ENCODE measurements around the gene ZNF423.

ZNF423 gene

DNA sequence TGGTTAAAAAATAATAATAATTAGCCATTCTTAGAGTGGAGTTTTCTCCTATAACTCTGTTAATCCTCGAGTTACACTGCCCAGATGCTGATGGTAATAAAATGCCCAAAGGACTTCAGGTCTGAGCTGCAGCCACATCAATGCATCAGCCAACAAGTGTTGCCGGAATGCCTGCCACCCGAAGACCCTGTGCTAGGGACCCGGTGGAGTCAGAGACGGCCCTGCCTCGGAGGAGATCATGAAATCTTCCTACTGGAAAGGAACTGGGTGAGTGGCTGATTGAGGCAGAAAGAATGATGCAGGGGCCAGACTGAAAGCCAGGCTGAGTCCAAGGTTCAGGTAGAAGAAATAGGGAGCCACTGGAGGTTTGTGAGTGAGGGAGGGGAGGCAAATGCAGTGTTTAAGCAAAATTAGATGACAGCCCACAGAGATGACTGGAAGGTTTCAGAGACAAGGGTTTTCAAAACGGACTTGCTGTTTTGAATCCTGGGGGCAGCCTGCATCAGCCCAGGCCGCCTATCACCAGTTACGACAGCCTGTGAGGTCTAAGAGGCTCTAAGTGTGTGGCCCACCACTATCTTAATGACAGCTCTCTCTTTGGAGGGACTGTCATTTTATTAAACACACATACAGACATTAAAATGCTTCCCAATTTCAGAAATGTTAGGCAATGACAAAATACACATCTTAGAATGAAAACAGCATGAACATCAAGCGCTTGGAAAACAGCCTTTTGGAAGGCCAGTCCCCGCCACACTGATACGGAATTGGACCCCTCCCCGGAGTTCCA is 100.0 kb downstream of the ZNF423 start:
- DNase-seq (ENCODE audit: extremely low read depth in 1 of 2, low read depth in 1 of 2): no peak

- DNase-seq (ENCODE audit: extremely low read depth in 1 of 2, low read depth in 1 of 2): no peak
These were observed 100.6 kb downstream of the ZNF423 start for GRCh38 chr16:49755313-49755620.

- no peak for DNase-seq (ENCODE audit: extremely low read depth in 1 of 2, low read depth in 1 of 2)
These were observed 101.2 kb downstream of the ZNF423 start for GRCh38 chr16:49754495-49755312.

- DNase-seq (ENCODE audit: extremely low read depth in 1 of 2, low read depth in 1 of 2): no peak
These were observed 105.4 kb downstream of the ZNF423 start for GRCh38 chr16:49750341-49751000.

- DNase-seq (ENCODE audit: extremely low read depth in 1 of 2, low read depth in 1 of 2): no peak
These were observed 106.1 kb downstream of the ZNF423 start for GRCh38 chr16:49749816-49750215.

GRCh38 chr16:49748322-49748721 is 107.6 kb downstream of the ZNF423 start:
- peak in 1 of 2 donors; percentile 14 for DNase-seq (ENCODE audit: extremely low read depth in 1 of 2, low read depth in 1 of 2)

GRCh38 chr16:49747654-49748053 is 108.3 kb downstream of the ZNF423 start:
- DNase-seq (ENCODE audit: extremely low read depth in 1 of 2, low read depth in 1 of 2): no peak

DNA sequence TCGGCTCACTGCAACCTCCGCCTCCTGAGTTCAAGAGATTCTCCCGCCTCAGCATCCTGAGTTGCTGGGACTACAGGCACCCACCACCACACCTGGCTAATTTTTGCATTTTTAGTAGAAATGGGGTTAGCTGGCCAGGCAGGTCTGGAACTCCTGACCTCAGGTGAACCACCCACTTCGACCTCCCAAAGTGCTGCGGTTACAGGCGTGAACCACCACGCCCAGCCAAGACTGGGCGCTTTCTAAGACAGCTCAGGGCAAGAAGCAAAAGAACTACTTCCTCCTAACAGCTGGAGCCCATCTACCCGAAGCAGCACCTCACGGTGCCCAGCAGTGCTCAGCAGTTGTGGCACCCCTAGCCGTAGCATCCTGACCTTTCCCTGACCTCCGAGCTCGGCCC is 109.4 kb downstream of the ZNF423 start:
- no peak for DNase-seq (ENCODE audit: extremely low read depth in 1 of 2, low read depth in 1 of 2)

DNA sequence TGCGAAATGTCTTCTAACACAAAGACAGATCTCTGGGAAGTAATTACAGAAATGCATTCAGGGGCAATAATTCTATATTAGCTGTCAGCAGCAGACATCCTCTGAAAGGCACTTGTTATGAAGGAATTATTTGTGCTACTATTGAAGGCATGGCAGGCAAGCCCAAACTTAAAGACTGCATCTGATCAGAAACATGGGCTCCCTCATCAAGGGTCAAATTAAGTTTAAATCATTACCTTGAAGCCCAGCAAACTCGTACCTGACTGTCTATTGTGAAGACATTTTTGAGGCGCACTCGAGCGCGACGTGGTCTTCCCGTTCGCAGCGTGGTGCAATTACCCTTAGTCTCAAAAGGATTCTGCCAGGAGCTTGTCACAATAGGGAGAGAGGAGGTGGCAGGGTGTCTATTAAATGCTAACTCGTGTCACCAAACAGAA is 110.6 kb downstream of the ZNF423 start:
- DNase-seq (ENCODE audit: extremely low read depth in 1 of 2, low read depth in 1 of 2): no peak

- DNase-seq (ENCODE audit: extremely low read depth in 1 of 2, low read depth in 1 of 2): no peak
These were observed 111.4 kb downstream of the ZNF423 start for GRCh38 chr16:49744244-49745220.

DNA sequence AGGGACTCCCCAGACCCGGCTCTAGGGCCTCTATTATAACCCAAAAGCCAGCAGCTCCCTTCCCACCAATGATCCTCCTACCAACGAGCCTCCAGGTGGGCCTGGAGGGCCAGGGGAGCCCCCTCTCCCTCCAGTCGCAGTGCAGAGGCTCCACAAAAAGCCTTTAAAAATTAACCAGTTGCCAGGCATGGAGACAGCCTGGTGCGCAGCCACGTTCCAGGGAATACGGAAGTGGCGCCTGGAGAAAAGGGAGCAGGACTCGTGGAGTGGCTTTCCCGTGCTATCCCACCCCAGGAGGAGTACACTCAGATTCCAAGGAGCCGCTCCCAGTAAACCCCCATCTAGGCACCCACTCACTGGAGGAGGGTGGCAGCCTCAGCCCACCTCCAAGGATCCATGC is 112.3 kb downstream of the ZNF423 start:
- DNase-seq (ENCODE audit: extremely low read depth in 1 of 2, low read depth in 1 of 2): no peak

DNA sequence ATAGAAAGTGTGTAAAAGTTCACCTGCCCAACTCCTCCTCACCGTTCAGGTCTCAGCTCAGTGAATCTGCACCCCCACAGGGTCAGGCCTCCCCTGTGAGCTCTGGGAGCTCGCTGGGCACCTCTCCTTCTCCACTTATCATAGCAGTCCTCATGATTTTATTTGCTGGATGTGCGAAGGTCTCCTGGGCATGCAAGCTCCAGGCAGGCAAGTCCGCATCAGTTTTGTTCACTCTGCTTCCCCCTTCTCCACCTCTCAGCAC is 112.8 kb downstream of the ZNF423 start:
- DNase-seq (ENCODE audit: extremely low read depth in 1 of 2, low read depth in 1 of 2): no peak

DNA sequence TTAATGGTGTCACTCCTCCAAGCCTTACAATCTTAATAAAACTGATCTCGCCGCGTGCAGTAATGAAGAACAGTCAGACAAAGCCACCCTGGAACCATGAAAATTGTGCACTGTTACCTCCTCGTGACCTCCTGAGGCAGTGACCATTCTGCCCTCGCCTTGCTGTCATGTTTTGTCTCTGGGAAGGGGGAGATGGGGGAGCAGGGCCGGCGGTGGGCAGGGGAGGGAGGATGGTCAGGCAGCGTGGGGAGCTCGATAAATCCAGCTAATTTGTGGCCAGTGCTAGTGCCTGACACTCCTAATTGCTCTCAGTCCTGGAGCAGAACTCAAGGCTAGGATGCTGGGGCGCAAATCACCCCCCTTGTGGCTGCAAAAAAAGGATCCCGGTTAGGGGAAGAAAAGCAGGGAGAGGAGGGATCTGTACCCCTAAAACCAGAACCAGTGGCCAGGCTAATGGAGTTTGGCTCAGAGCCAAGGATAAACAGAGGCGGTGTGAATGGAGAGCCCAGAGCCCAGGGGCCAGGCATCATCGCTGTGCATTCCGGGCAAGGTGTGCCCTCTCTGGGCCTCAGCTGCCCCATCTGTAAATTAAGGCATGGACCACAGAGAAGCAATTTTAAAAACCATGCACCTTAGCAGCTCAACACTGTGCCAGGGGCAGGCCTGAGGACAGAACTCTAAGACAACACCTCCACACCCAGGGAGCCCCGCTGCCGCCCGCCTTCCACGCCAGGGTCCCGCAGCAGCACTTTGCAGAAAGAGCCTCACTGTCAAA is 113.3 kb downstream of the ZNF423 start:
- no peak for DNase-seq (ENCODE audit: extremely low read depth in 1 of 2, low read depth in 1 of 2)

DNA sequence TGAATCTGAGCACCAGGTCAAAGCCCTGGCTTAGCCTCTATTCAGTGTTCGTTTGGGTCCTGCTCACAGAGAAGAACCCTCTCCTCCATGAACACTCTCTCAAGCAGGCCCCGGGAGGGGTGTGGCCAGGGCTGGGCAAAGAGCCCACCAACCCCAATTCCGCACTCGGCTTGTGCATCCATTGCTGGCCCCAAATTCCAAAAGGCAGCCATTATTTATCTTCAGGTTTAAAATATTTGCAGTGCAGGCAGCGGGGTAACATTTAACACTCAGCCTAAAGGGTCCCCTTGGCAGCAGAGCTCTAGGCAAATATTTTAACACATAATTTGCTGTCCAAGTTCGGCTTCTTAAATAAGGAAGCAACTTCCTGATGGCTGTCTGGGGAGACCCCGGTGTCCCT is 115.7 kb downstream of the ZNF423 start:
- no peak for DNase-seq (ENCODE audit: extremely low read depth in 1 of 2, low read depth in 1 of 2)

GRCh38 chr16:49739381-49739780 is 116.5 kb downstream of the ZNF423 start:
- DNase-seq (ENCODE audit: extremely low read depth in 1 of 2, low read depth in 1 of 2): no peak

GRCh38 chr16:49738832-49739231 is 117.1 kb downstream of the ZNF423 start:
- no peak for DNase-seq (ENCODE audit: extremely low read depth in 1 of 2, low read depth in 1 of 2)

- DNase-seq (ENCODE audit: extremely low read depth in 1 of 2, low read depth in 1 of 2): no peak
These were observed 117.9 kb downstream of the ZNF423 start for GRCh38 chr16:49738001-49738400.

DNA sequence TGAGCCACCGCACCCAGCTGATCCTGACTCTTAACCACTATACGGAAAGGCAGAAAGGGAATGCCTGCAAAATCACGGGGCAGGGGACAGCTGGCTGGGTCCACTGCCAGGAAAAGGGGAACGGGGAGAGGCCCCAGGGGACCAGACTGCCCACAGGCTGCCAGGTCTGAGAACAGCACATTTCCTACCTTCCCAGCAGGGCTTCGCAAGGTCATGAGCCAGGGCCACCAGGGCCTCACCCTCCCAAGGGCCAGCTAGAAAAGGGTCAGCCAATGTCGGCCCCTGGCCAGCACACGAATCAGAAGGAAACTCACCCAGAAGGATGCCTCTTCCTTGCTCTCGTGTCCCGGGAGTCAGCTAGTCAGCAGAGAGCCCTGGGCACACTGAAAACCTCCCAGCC is 118.4 kb downstream of the ZNF423 start:
- no peak for DNase-seq (ENCODE audit: extremely low read depth in 1 of 2, low read depth in 1 of 2)

DNA sequence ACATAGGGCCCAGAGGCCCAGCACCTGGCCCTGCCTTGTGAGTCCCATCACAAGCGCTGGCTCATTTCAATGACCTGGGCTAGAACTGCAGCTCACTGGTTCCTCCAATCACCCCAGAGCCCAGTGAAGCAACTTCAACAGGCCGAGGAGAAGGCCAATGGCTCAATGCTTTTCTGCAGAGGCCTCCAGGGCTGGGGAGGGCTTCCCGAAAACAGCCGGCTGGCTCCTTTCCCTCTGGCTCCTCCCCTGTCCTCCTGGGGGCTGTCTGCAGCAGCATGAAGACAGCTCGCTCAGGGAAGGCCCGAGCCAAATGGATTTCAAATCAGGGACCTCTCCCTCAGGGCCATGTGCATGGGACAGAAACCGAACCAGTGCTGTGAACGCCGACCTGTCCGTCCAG is 121.6 kb downstream of the ZNF423 start:
- no peak for DNase-seq (ENCODE audit: extremely low read depth in 1 of 2, low read depth in 1 of 2)
